ENCODE measurements around the gene FAM184A.

DNA sequence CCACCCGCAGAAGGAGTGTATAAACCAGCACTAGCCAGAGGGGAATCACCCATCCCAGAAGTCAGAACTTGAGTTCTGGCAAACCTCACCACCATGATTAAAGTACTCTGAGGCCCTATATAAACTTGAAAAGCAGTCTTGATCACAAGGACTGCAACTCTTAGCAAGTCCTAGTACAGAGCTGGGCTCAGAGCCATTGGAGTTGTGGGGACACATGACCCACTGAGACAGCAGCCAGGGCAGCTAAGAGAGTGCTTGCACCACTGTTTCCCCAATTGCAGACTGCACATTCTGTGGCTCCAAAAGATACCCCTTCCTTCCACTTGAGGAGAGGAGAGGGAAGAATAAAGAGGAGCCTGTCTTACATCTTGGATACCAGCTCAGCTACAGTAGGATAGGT, 138.8 kb downstream of the FAM184A start:
- TF ChIP-seq, protein P1, sequence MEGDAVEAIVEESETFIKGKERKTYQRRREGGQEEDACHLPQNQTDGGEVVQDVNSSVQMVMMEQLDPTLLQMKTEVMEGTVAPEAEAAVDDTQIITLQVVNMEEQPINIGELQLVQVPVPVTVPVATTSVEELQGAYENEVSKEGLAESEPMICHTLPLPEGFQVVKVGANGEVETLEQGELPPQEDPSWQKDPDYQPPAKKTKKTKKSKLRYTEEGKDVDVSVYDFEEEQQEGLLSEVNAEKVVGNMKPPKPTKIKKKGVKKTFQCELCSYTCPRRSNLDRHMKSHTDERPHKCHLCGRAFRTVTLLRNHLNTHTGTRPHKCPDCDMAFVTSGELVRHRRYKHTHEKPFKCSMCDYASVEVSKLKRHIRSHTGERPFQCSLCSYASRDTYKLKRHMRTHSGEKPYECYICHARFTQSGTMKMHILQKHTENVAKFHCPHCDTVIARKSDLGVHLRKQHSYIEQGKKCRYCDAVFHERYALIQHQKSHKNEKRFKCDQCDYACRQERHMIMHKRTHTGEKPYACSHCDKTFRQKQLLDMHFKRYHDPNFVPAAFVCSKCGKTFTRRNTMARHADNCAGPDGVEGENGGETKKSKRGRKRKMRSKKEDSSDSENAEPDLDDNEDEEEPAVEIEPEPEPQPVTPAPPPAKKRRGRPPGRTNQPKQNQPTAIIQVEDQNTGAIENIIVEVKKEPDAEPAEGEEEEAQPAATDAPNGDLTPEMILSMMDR (IDR thresholded peaks at IDR 0.05) = no peak
- no peak for TF ChIP-seq POLR2A (IDR thresholded peaks at IDR 0.05)
- TF ChIP-seq POLR2AphosphoS5 (IDR thresholded peaks at IDR 0.05; ENCODE audit: insufficient read depth in 1 of 2, low read depth in 1 of 2) = no peak
